ENCODE data around the gene HYAL2. TPM values are rescaled to one million over a fixed set of nuclear protein-coding genes. Genes with fewer than 3 reads are reported as not detected.
"Not testable (repeated sequence)": the region's sequence is repeated elsewhere in the genome, so short reads cannot be mapped to it uniquely, and the experiment has no call there.

The HYAL2 gene
- total and polyA plus RNA-seq, 9 donors = 10.9 to 81.6 (median 41.2) TPM

DNA sequence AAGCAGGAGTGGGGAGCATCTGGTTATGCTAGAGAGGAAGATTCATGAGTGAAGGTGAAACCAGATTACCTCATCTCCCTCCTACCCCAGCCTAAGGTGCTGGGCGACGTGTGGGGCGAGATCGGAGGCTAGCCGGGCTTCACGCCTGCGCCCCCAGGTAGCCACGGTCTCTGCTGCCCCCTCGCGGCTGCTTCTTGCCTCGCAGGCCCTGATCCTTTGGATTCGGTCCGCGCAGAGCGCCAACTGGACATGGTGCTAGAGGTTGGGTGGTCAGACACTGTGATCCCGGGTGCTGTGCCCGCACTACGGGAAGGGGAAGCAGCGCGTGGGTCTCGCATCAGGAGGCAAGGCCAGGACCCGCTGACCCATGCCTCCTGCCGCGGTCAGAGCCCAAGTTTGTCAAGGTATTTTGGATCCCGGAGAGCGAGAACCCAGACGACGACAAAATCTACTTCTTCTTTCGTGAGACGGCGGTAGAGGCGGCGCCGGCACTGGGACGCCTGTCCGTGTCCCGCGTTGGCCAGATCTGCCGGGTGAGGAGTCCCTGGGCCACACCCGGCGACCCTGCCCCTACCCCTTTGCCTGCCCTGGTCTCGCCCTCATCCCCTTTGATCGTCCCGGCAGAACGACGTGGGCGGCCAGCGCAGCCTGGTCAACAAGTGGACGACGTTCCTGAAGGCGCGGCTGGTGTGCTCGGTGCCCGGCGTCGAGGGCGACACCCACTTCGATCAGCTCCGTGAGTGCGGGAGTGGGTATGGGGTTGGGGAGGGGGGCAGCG lies 49.4 kb downstream of the HYAL2 start:
- 5 to 13% (median 8%) methylated on average over 46 to 61 of the region's 61 CpGs for WGBS, 3 donors
- H3K27ac ChIP-seq = no peak overlapping the region
- peaks cover 19% of the 10 kb centered on the region for H3K4me1 ChIP-seq (ENCODE audit: insufficient read depth)
- peak; percentile 78 to 94 (median 89) for DNase-seq
- H3K4me3 ChIP-seq = peak overlapping the region; percentile 15
- intact Hi-C loops (cut with DNase I) = loop anchor here (1.0 to 10.0 kb wide), 5 partner anchors 46 to 158 kb away; partner anchors contain the start of gene GNAT1 (in 4 of the 4)
- no peaks in the 10 kb centered on the region for H3K27me3 ChIP-seq
- TF ChIP-seq POLR2A (IDR thresholded peaks at IDR 0.05) = peak; percentile 39
- TF ChIP-seq EP300 (IDR thresholded peaks at IDR 0.05) = no peak
- TF ChIP-seq, protein P1, sequence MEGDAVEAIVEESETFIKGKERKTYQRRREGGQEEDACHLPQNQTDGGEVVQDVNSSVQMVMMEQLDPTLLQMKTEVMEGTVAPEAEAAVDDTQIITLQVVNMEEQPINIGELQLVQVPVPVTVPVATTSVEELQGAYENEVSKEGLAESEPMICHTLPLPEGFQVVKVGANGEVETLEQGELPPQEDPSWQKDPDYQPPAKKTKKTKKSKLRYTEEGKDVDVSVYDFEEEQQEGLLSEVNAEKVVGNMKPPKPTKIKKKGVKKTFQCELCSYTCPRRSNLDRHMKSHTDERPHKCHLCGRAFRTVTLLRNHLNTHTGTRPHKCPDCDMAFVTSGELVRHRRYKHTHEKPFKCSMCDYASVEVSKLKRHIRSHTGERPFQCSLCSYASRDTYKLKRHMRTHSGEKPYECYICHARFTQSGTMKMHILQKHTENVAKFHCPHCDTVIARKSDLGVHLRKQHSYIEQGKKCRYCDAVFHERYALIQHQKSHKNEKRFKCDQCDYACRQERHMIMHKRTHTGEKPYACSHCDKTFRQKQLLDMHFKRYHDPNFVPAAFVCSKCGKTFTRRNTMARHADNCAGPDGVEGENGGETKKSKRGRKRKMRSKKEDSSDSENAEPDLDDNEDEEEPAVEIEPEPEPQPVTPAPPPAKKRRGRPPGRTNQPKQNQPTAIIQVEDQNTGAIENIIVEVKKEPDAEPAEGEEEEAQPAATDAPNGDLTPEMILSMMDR (IDR thresholded peaks at IDR 0.05) = peak; percentile 97 to 99 (median 98)
- no peaks in the 10 kb centered on the region for H3K9me3 ChIP-seq
- no peaks in the 10 kb centered on the region for H3K36me3 ChIP-seq

DNA sequence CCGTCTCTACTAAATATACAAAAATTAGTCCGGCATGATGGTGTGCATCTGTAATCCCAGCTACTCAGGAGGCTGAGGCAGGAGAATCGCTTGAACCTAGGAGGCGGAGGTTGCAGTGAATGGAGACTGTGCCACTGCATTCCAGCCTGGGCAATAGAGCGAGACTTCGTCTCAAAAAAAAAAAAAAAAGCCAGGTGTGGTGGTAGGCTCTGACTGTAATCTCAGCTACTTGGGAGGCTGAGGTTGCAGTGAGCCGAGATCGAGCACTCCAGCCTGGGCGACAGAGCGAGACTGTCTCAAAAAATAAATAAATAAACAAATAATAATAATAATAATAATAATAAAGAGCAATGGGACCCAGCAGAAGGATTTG lies 50.0 kb downstream of the HYAL2 start:
- peaks cover 22% of the 10 kb centered on the region for H3K4me1 ChIP-seq (ENCODE audit: insufficient read depth)
- DNase-seq, H3K27me3 ChIP-seq, H3K9me3 ChIP-seq, H3K4me3 ChIP-seq, H3K27ac ChIP-seq, H3K36me3 ChIP-seq: not testable (repeated sequence)
- intact Hi-C loops (cut with DNase I) = loop anchor here (5.0 to 10.0 kb wide), 4 partner anchors 45 to 158 kb away; partner anchors contain the start of gene GNAT1 (in 4 of the 4)
- WGBS, 3 donors = 58 to 64% (median 61%) methylated on average over 10 of the region's 10 CpGs

DNA sequence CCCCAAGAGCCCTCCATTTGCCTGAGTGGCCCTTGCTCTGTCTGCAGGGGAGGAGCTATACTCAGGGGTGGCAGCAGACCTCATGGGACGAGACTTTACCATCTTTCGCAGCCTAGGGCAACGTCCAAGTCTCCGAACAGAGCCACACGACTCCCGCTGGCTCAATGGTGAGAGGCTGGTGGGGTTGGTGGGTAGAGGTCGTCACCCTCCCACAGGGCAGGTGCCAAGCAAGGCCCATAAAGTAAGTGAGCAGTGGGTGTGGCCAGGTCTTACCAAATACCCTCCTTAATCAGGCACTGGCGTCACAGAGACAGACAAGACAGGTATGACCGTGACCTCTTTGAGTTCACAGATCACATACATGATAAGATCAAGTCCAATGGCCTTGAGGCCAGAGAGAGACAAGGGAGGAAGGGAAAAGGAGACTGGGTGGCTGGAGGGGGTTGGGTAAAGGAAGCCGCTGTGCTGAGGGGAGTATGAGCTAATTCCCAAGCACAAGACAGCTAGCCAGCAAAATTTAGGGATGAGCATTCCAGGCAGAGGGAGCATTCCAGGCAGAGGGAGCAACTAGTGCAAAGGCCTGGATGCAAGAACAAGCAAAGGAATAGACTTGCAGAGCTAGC lies 51.1 kb downstream of the HYAL2 start:
- H3K4me3 ChIP-seq = no peak overlapping the region
- 76 to 78% (median 77%) methylated on average over 10 of the region's 10 CpGs for WGBS, 3 donors

DNA sequence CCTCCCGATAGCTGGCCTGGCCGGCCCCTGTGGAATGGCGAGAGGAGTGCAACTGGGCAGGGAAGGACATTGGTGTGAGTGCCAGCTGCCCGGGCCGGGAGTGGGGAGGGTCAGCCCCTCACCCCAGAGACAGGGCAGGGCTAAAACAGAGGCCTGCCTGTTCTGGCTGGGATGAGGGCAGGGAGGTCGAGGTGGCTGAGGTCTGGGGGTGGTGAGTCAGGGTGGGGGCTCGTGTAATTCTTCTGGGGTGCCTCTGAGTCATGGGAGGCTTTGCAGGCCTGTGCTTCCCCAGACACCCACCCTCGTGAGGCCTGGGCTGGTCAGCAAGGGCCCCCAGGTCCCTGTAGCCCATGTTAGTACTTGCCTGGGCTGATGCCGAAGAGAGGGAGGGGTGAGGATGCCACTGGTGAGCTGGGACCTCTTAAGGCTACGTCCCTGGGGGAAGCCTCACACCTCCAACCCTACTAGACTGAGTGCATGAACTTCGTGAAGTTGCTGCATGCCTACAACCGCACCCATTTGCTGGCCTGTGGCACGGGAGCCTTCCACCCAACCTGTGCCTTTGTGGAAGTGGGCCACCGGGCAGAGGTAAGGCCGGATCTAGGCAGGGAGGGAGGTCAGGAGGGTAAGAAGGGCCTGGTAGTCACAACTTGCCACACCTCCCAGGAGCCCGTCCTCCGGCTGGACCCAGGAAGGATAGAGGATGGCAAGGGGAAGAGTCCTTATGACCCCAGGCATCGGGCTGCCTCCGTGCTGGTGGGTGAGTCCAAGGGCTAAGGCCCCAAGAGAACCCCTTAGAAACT lies 51.9 kb downstream of the HYAL2 start:
- peak overlapping the region in 1 of 2 donors; percentile 99 for H3K27ac ChIP-seq
- no peaks in the 10 kb centered on the region for H3K27me3 ChIP-seq
- H3K36me3 ChIP-seq = no peaks in the 10 kb centered on the region
- DNase-seq = peak in 2 of 5 donors; percentile 30 to 44
- intact Hi-C loops (cut with DNase I) = loop anchor here (2.0 to 10.0 kb wide), 5 partner anchors 43 to 156 kb away; partner anchors contain the start of gene GNAT1 (in 4 of the 4)
- no peak for TF ChIP-seq EP300 (IDR thresholded peaks at IDR 0.05)
- TF ChIP-seq, protein P1 (IDR thresholded peaks at IDR 0.05) = no peak
- TF ChIP-seq POLR2A (IDR thresholded peaks at IDR 0.05) = no peak
- WGBS, 3 donors = 72 to 77% (median 74%) methylated on average over 19 of the region's 19 CpGs
- peak overlapping the region; percentile 14 for H3K4me3 ChIP-seq
- peaks cover 36% of the 10 kb centered on the region for H3K4me1 ChIP-seq (ENCODE audit: insufficient read depth)
- no peaks in the 10 kb centered on the region for H3K9me3 ChIP-seq

More for the DNA sequence above, 51.1 kb downstream of the HYAL2 start:
- no peak for DNase-seq
- Histone ChIP-seq H3K27me3 (no peaks in the 10 kb centered on the region), H3K4me1 (ENCODE audit: insufficient read depth) (peaks cover 29% of the 10 kb centered on the region), H3K36me3 (no peaks in the 10 kb centered on the region), H3K27ac (no peak overlapping the region), H3K9me3 (no peaks in the 10 kb centered on the region)
- TF ChIP-seq POLR2A (IDR thresholded peaks at IDR 0.05) = no peak
- TF ChIP-seq, protein P1 (IDR thresholded peaks at IDR 0.05) = no peak
- TF ChIP-seq EP300 (IDR thresholded peaks at IDR 0.05) = no peak
- intact Hi-C loops (cut with DNase I) = loop anchor here (2.0 to 10.0 kb wide), 5 partner anchors 44 to 157 kb away; partner anchors contain the start of gene GNAT1 (in 4 of the 4)

All from ovary (tissue), 9 donors.